Measurements from ENCODE around the gene SMYD3.

DNA sequence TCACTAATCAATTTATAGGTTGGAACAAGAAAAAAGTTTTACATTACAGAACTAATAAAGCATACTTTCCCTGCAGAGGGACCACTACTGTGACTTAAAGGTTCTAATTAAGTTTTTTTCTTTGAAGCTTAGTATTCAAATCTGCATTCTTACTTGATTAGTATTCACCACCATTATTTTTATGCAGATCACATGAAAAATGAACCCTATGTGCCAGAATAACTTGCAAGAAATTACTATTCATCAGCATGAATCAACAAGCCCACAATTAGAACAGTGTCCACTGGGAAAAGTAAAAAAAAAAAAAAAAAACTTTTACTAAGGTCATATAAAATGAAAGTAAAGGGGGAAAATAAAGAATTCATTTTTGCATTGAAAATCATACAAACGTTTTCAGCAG is 90.8 kb downstream of the SMYD3 start:
- TF ChIP-seq, protein P1, sequence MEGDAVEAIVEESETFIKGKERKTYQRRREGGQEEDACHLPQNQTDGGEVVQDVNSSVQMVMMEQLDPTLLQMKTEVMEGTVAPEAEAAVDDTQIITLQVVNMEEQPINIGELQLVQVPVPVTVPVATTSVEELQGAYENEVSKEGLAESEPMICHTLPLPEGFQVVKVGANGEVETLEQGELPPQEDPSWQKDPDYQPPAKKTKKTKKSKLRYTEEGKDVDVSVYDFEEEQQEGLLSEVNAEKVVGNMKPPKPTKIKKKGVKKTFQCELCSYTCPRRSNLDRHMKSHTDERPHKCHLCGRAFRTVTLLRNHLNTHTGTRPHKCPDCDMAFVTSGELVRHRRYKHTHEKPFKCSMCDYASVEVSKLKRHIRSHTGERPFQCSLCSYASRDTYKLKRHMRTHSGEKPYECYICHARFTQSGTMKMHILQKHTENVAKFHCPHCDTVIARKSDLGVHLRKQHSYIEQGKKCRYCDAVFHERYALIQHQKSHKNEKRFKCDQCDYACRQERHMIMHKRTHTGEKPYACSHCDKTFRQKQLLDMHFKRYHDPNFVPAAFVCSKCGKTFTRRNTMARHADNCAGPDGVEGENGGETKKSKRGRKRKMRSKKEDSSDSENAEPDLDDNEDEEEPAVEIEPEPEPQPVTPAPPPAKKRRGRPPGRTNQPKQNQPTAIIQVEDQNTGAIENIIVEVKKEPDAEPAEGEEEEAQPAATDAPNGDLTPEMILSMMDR (IDR thresholded peaks at IDR 0.05) = no peak
- no peak for TF ChIP-seq TCF7L2 (IDR thresholded peaks at IDR 0.05; ENCODE audit: low read depth, low read length)

Data from Panc1 (cell line).